Tibial nerve (tissue), 4 donors: ENCODE measurements around the gene SEC61A1.

Source experiments
- EP300 ChIP-seq, 2 donors: sonication (generic); formaldehyde crosslinking; IDR thresholded peaks; one replicate each; pipeline ENCODE4 v1.6.1; 2017; ENCODE audit warnings: antibody characterized with exemption in 2 of 2, mild to moderate bottlenecking in 1 of 2
- POLR2A ChIP-seq, 2 donors: fragments of 450-650 bp; IDR thresholded peaks; one replicate each; pipeline ENCODE4 v1.6.1; 2017; ENCODE audit warnings: antibody characterized with exemption in 2 of 2, mild to moderate bottlenecking in 2 of 2, moderate library complexity in 2 of 2
- TF ChIP-seq, protein P1 (sequence below), 5 experiments: fragments of 200-600 bp in 3 of 5; fragments of 450-650 bp in 2 of 5; sonication (generic) in 3 of 5; IDR thresholded peaks; one replicate each; pipeline ENCODE4 v1.5.1; 2016 to 2019; ENCODE audit warnings: antibody characterized with exemption in 5 of 5, mild to moderate bottlenecking in 3 of 5, moderate library complexity in 2 of 5

DNA sequence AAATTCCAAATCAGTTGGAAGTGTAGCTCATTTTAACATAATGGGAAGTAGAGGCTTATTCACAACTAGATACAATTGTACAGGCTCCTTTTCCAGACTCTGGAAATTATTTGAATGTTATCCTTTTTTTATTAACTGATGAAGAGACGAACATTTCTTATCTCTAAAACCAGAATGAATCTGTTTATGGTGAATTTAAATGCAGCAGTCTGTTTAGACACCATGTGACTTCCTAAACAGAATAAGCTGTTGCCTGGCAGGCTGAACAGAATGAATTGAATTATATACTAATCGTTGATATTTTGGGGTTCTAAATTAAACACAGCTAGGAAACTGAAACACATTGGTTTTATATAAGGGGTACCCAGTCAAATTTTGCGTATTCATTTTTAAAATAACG is 4.0 kb downstream of the SEC61A1 start:
- TF ChIP-seq, protein P1, sequence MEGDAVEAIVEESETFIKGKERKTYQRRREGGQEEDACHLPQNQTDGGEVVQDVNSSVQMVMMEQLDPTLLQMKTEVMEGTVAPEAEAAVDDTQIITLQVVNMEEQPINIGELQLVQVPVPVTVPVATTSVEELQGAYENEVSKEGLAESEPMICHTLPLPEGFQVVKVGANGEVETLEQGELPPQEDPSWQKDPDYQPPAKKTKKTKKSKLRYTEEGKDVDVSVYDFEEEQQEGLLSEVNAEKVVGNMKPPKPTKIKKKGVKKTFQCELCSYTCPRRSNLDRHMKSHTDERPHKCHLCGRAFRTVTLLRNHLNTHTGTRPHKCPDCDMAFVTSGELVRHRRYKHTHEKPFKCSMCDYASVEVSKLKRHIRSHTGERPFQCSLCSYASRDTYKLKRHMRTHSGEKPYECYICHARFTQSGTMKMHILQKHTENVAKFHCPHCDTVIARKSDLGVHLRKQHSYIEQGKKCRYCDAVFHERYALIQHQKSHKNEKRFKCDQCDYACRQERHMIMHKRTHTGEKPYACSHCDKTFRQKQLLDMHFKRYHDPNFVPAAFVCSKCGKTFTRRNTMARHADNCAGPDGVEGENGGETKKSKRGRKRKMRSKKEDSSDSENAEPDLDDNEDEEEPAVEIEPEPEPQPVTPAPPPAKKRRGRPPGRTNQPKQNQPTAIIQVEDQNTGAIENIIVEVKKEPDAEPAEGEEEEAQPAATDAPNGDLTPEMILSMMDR (IDR thresholded peaks at IDR 0.05), result no peak
- TF ChIP-seq POLR2A (IDR thresholded peaks at IDR 0.05) (no peak), EP300 (IDR thresholded peaks at IDR 0.05) (no peak)
